HEK293T (cell line): Measurements from ENCODE around the gene CHADL.

Source experiments
- BHLHE40 ChIP-seq: fragments of 450-650 bp; IDR thresholded peaks from 2 replicates; pipeline ENCODE4 v1.6.1; 2016; ENCODE audit warnings: mild to moderate bottlenecking, moderate library complexity, borderline replicate concordance
- FOXK2 ChIP-seq: fragments of 450-650 bp; IDR thresholded peaks from 2 replicates; pipeline ENCODE4 v1.6.1; 2016; ENCODE audit warnings: mild to moderate bottlenecking
- FOXM1 ChIP-seq: fragments of 450-650 bp; IDR thresholded peaks from 2 replicates; pipeline ENCODE4 v1.6.1; 2017; ENCODE audit warnings: mild to moderate bottlenecking, borderline replicate concordance
- LEF1 ChIP-seq: fragments of 450-650 bp; IDR thresholded peaks from 2 replicates; pipeline ENCODE4 v1.6.1; 2017; ENCODE audit warnings: mild to moderate bottlenecking, borderline replicate concordance
- SP1 ChIP-seq: fragments of 450-650 bp; IDR thresholded peaks from 2 replicates; pipeline ENCODE4 v1.6.1; 2017
- TARDBP ChIP-seq: fragments of 450-650 bp; IDR thresholded peaks from 2 replicates; pipeline ENCODE4 v1.6.1; 2016
- TF ChIP-seq, protein P1 (sequence below): fragments of 450-650 bp; IDR thresholded peaks from 2 replicates; pipeline ENCODE4 v1.6.1; 2016

DNA sequence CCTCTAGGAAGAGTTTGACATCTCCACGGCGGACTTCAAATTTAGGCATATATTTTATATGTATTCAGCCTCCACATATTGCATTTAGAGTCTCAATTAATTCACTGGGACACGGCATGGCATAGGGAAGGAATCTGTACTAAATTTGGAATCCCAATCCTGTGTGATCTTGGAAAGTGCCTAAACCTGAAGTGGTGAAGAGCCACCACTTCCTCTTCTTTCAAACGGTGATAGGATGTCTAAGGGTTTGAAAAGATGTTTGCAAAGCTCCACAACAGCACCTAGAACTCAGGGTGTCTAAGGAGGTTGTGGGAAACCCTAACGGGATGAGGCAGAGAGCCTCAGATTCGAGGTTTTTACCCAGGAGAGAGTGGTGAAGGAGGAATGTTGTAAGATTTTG is 36.7 kb downstream of the CHADL start:
- TF ChIP-seq FOXK2 (no peak), BHLHE40 (no peak), SP1 (no peak), TARDBP (no peak), FOXM1 (no peak), LEF1 (no peak)
- TF ChIP-seq, protein P1, sequence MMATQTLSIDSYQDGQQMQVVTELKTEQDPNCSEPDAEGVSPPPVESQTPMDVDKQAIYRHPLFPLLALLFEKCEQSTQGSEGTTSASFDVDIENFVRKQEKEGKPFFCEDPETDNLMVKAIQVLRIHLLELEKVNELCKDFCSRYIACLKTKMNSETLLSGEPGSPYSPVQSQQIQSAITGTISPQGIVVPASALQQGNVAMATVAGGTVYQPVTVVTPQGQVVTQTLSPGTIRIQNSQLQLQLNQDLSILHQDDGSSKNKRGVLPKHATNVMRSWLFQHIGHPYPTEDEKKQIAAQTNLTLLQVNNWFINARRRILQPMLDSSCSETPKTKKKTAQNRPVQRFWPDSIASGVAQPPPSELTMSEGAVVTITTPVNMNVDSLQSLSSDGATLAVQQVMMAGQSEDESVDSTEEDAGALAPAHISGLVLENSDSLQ, result no peak
